Ishikawa (cell line): ENCODE measurements around the gene GNG14.

ENCODE experiments used
- CEBPB ChIP-seq: IDR thresholded peaks from 2 replicates; pipeline ENCODE4 v1.6.1; 2012
- CREB1 ChIP-seq: IDR thresholded peaks from 2 replicates; pipeline ENCODE4 v1.6.1; 2012; ENCODE audit warnings: low read depth
- EGR1 ChIP-seq: IDR thresholded peaks from 2 replicates; pipeline ENCODE4 v1.6.1; 2012
- EP300 ChIP-seq: IDR thresholded peaks from 2 replicates; pipeline ENCODE4 v1.6.1; 2012; ENCODE audit warnings: borderline replicate concordance
- FOXM1 ChIP-seq: IDR thresholded peaks from 2 replicates; pipeline ENCODE4 v1.6.1; 2012; ENCODE audit warnings: low read depth, borderline replicate concordance
- TAF1 ChIP-seq: IDR thresholded peaks from 2 replicates; pipeline ENCODE4 v1.6.1; 2012; ENCODE audit warnings: low read depth, mild to moderate bottlenecking
- TCF12 ChIP-seq: IDR thresholded peaks from 2 replicates; pipeline ENCODE4 v1.6.1; 2012; ENCODE audit warnings: low read depth
- TEAD4 ChIP-seq: IDR thresholded peaks from 2 replicates; pipeline ENCODE4 v1.6.1; 2012
- USF1 ChIP-seq: IDR thresholded peaks from 2 replicates; pipeline ENCODE4 v1.6.1; 2012
- YY1 ChIP-seq: IDR thresholded peaks from 2 replicates; pipeline ENCODE4 v1.6.1; 2012; ENCODE audit warnings: low read depth
- TF ChIP-seq, protein P1 (sequence below): IDR thresholded peaks from 2 replicates; pipeline ENCODE4 v1.6.1; 2012; ENCODE audit warnings: low read depth, mild to moderate bottlenecking
- TF ChIP-seq, protein P2 (sequence below): IDR thresholded peaks from 2 replicates; pipeline ENCODE4 v1.6.1; 2012

DNA sequence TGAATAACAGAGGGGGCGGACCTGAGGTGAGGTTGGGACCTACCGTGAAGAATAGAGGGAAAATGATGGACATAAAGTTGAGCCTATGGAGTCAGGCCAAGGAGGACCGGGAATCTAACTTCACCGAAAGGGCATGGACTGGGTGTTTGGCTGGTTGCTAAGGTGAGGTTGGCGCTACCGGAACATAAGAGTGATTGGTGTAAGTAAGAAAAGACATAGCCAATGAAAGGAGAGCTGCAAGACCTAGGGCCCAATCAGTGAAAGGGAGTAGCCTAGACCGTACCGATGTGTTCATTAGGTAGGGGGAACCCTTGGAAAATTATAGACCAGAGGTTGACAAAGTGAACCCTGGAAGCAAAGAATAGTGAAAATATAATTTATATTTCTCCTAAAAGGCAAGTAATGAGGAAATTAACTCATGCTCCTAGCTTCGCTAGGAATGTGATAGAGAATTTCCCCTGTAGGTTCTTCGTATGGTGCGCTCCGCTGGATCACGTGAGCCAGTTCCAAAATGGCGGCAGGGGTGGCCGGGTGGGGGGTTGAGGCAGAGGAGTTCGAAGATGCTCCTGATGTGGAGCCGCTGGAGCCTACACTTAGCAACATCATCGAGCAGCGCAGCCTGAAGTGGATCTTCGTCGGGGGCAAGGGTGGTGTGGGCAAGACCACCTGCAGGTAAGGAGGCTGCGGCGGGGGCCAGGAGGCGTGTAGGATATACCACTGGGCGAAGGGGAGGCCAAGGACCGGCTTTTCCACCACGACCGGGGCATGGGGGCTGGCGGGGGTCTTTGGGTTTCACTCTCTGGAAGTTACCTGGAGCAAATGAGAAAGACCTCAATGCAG, 49.4 kb downstream of the GNG14 start, which contains the start of gene GET3:
- TF ChIP-seq YY1 (peak; percentile 98), EGR1 (no peak), TCF12 (0 out of 2 replicates have a peak, but pooled peaks have one; percentile 33), EP300 (peak; percentile 28; the same call in 1 of the 2 replicates), TAF1 (peak; percentile 92), USF1 (peak; percentile 99), CREB1 (no peak), FOXM1 (no peak), TEAD4 (no peak), CEBPB (no peak)
- TF ChIP-seq, protein P1, sequence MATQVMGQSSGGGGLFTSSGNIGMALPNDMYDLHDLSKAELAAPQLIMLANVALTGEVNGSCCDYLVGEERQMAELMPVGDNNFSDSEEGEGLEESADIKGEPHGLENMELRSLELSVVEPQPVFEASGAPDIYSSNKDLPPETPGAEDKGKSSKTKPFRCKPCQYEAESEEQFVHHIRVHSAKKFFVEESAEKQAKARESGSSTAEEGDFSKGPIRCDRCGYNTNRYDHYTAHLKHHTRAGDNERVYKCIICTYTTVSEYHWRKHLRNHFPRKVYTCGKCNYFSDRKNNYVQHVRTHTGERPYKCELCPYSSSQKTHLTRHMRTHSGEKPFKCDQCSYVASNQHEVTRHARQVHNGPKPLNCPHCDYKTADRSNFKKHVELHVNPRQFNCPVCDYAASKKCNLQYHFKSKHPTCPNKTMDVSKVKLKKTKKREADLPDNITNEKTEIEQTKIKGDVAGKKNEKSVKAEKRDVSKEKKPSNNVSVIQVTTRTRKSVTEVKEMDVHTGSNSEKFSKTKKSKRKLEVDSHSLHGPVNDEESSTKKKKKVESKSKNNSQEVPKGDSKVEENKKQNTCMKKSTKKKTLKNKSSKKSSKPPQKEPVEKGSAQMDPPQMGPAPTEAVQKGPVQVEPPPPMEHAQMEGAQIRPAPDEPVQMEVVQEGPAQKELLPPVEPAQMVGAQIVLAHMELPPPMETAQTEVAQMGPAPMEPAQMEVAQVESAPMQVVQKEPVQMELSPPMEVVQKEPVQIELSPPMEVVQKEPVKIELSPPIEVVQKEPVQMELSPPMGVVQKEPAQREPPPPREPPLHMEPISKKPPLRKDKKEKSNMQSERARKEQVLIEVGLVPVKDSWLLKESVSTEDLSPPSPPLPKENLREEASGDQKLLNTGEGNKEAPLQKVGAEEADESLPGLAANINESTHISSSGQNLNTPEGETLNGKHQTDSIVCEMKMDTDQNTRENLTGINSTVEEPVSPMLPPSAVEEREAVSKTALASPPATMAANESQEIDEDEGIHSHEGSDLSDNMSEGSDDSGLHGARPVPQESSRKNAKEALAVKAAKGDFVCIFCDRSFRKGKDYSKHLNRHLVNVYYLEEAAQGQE, result no peak
- TF ChIP-seq, protein P2, sequence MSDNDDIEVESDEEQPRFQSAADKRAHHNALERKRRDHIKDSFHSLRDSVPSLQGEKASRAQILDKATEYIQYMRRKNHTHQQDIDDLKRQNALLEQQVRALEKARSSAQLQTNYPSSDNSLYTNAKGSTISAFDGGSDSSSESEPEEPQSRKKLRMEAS, result peak; percentile 45; the same call in 1 of the 2 replicates
